Esophagus muscularis mucosa (tissue), 4 donors: ENCODE results near the gene SND1. TPM values are rescaled to one million over a fixed set of nuclear protein-coding genes. Genes with fewer than 3 reads are reported as not detected.

Source experiments
- DNase-seq: peaks from one replicate; pipeline ENCODE4 v3.0.0-alpha.2; 2017; ENCODE audit errors: extremely low spot score
- H3K27ac ChIP-seq, 4 donors: fragments of 200-600 bp; sonication (generic); replicated peaks in 1 of 4; 1 replicate in 3 of 4; 2 replicates in 1 of 4; pipeline ENCODE4 v1.5.1; 2016 to 2019; ENCODE audit warnings: mild to moderate bottlenecking in 1 of 4
- H3K27me3 ChIP-seq, 4 donors: fragments of 200-600 bp; sonication (generic); one replicate each; pipeline versions ENCODE4 v1.5.1 to v1.6.0; 2016 to 2019
- H3K36me3 ChIP-seq, 4 donors: fragments of 200-600 bp; sonication (generic); one replicate each; pipeline ENCODE4 v1.5.1; 2016 to 2019
- H3K4me1 ChIP-seq, 4 donors: fragments of 200-600 bp; sonication (generic); one replicate each; pipeline ENCODE4 v1.5.1; 2016 to 2019
- H3K4me3 ChIP-seq, 4 donors: fragments of 200-600 bp; sonication (generic); 1 replicate in 2 of 4; 2 replicates in 2 of 4; pipeline ENCODE4 v1.5.1; 2016 to 2019; ENCODE audit warnings: mild to moderate bottlenecking in 4 of 4, moderate library complexity in 1 of 4
- H3K9me3 ChIP-seq, 4 donors: fragments of 200-600 bp; sonication (generic); 1 replicate in 3 of 4; 2 replicates in 1 of 4; pipeline ENCODE4 v1.5.1; 2016 to 2019
- EP300 ChIP-seq: sonication (generic); formaldehyde crosslinking; IDR thresholded peaks from one replicate; pipeline ENCODE4 v1.6.1; 2017; ENCODE audit warnings: antibody characterized with exemption
- POLR2A ChIP-seq: fragments of 450-650 bp; IDR thresholded peaks from one replicate; pipeline ENCODE4 v1.6.1; 2017; ENCODE audit warnings: antibody characterized with exemption, moderate library complexity, mild to moderate bottlenecking, low read depth
- POLR2AphosphoS5 ChIP-seq, 2 donors: sonication (generic); formaldehyde crosslinking; IDR thresholded peaks; one replicate each; pipeline ENCODE4 v1.6.1; 2017; ENCODE audit warnings: antibody characterized with exemption in 2 of 2
- WGBS: methylation state at CpG from one replicate; pipeline ENCODE4 v1.1.5; 2018; 5-methylcytosine and 5-hydroxymethylcytosine counted together
- intact Hi-C: fragments of 100-400 bp; cut with DNase I; formaldehyde crosslinking; loops from one replicate; pipeline ENCODE4 v1.15.1; 2023
- total RNA-seq, 4 donors: library from RNA; depleted of rRNA; stranded (reverse); fragments of >200 nt; gene quantifications; one replicate each; pipeline versions ENCODE4 v1.1.0 to v1.2.1, GENCODE V29; 2016
- TF ChIP-seq, protein P1 (sequence below), 3 experiments: fragments of 200-600 bp in 2 of 3; fragments of 450-650 bp in 1 of 3; sonication (generic) in 2 of 3; IDR thresholded peaks; one replicate each; pipeline ENCODE4 v1.5.1; 2017 to 2019; ENCODE audit warnings: antibody characterized with exemption in 3 of 3, mild to moderate bottlenecking in 2 of 3, moderate library complexity in 1 of 3

The SND1 gene
- total RNA-seq, 4 donors from 2014 or later = 71.4 to 91.2 (median 81.3) TPM

DNA sequence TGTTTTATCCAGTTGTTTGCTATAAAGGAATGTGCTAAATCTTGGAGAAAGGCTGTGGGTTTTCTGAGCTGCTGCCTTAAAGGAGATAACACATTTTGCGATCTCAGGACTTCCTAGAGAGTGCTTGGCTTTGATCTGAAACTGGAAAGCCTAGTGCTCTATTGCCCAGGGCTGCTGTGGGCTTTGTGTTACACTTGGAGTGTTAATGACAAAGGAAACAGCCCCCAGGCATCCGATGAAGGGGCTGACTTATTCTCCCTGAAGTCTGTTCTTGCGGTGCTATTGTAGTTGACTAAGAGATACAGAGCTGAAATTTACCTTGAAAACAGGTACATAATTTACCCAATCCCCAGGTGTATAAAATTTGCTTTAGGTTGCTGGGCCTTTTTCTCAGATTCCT, 74.5 kb downstream of the SND1 start:
- no peaks in the 10 kb centered on the region for H3K4me1 ChIP-seq
- H3K4me3 ChIP-seq = no peak overlapping the region
- H3K9me3 ChIP-seq = no peaks in the 10 kb centered on the region
- H3K36me3 ChIP-seq = peaks cover 3 to 51% (median 39%) of the 10 kb centered on the region in 4 donors
- WGBS = 87% methylated on average over 3 of the region's 3 CpGs
- intact Hi-C loops = no loop called here
- H3K27ac ChIP-seq = no peak overlapping the region
- no peaks in the 10 kb centered on the region for H3K27me3 ChIP-seq
- TF ChIP-seq, protein P1, sequence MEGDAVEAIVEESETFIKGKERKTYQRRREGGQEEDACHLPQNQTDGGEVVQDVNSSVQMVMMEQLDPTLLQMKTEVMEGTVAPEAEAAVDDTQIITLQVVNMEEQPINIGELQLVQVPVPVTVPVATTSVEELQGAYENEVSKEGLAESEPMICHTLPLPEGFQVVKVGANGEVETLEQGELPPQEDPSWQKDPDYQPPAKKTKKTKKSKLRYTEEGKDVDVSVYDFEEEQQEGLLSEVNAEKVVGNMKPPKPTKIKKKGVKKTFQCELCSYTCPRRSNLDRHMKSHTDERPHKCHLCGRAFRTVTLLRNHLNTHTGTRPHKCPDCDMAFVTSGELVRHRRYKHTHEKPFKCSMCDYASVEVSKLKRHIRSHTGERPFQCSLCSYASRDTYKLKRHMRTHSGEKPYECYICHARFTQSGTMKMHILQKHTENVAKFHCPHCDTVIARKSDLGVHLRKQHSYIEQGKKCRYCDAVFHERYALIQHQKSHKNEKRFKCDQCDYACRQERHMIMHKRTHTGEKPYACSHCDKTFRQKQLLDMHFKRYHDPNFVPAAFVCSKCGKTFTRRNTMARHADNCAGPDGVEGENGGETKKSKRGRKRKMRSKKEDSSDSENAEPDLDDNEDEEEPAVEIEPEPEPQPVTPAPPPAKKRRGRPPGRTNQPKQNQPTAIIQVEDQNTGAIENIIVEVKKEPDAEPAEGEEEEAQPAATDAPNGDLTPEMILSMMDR (IDR thresholded peaks at IDR 0.05) = no peak
- TF ChIP-seq POLR2AphosphoS5 (IDR thresholded peaks at IDR 0.05) = no peak
- no peak for TF ChIP-seq EP300
- TF ChIP-seq POLR2A = no peak
- DNase-seq = no peak

GRCh38 chr7:127730658-127731276, 78.8 kb downstream of the SND1 start:
- H3K4me3 ChIP-seq = no peak overlapping the region
- no peaks in the 10 kb centered on the region for H3K4me1 ChIP-seq
- no peaks in the 10 kb centered on the region for H3K27me3 ChIP-seq
- intact Hi-C loops = no loop called here
- no peaks in the 10 kb centered on the region for H3K9me3 ChIP-seq
- whole genome bisulfite sequencing = 83% methylated on average over 10 of the region's 13 CpGs
- H3K27ac ChIP-seq = no peak overlapping the region
- peaks cover 0 to 56% (median 22%) of the 10 kb centered on the region in 4 donors for H3K36me3 ChIP-seq
- TF ChIP-seq EP300 (no peak), POLR2A (no peak), POLR2AphosphoS5 (IDR thresholded peaks at IDR 0.05) (no peak)
- DNase-seq = peak; percentile 77

- TF ChIP-seq, protein P1 (IDR thresholded peaks at IDR 0.05) = no peak
- no peak for TF ChIP-seq POLR2A
- TF ChIP-seq POLR2AphosphoS5 (IDR thresholded peaks at IDR 0.05) = no peak
- TF ChIP-seq EP300 = no peak
- H3K27me3 ChIP-seq = no peaks in the 10 kb centered on the region
- H3K9me3 ChIP-seq = no peaks in the 10 kb centered on the region
- no peak overlapping the region for H3K27ac ChIP-seq
- no peak overlapping the region for H3K4me3 ChIP-seq
- intact Hi-C loops = no loop called here
- 92% methylated on average over 10 of the region's 10 CpGs for WGBS
- peaks cover 0 to 48% (median 22%) of the 10 kb centered on the region in 4 donors for H3K36me3 ChIP-seq
- peak; percentile 53 for DNase-seq
- no peaks in the 10 kb centered on the region for H3K4me1 ChIP-seq
Observed at GRCh38 chr7:127731431-127732080, 79.6 kb downstream of the SND1 start.

GRCh38 chr7:127732306-127732705, 80.3 kb downstream of the SND1 start:
- no peak overlapping the region for H3K27ac ChIP-seq

GRCh38 chr7:127733986-127734385, 82.0 kb downstream of the SND1 start:
- no peak overlapping the region for H3K4me3 ChIP-seq
- DNase-seq = no peak
- H3K36me3 ChIP-seq = peaks cover 0 to 28% (median 9%) of the 10 kb centered on the region in 4 donors
- 83% methylated on average over 3 of the region's 3 CpGs for WGBS
- H3K27ac ChIP-seq = no peak overlapping the region
- no peaks in the 10 kb centered on the region for H3K4me1 ChIP-seq
- no peaks in the 10 kb centered on the region for H3K27me3 ChIP-seq
- intact Hi-C loops = no loop called here
- no peaks in the 10 kb centered on the region for H3K9me3 ChIP-seq
- TF ChIP-seq EP300 = no peak
- TF ChIP-seq POLR2AphosphoS5 (IDR thresholded peaks at IDR 0.05) = no peak
- TF ChIP-seq POLR2A = no peak
- TF ChIP-seq, protein P1 (IDR thresholded peaks at IDR 0.05) = no peak

More at GRCh38 chr7:127732306-127732705, 80.3 kb downstream of the SND1 start:
- Histone ChIP-seq H3K27me3 (no peaks in the 10 kb centered on the region), H3K4me3 (no peak overlapping the region), H3K9me3 (no peaks in the 10 kb centered on the region), H3K36me3 (peaks cover 0 to 41% (median 17%) of the 10 kb centered on the region in 4 donors), H3K4me1 (no peaks in the 10 kb centered on the region)
- TF ChIP-seq, protein P1 (IDR thresholded peaks at IDR 0.05) = no peak
- TF ChIP-seq EP300 = no peak
- no peak for TF ChIP-seq POLR2A
- no peak for TF ChIP-seq POLR2AphosphoS5 (IDR thresholded peaks at IDR 0.05)
- WGBS = 87% methylated on average over 2 of the region's 2 CpGs
- intact Hi-C loops = no loop called here
- peak; percentile 24 for DNase-seq
